Measurements from ENCODE around the gene TAF4.

The TAF4 gene

GRCh38 chr20:61936701-61937131 is 129.0 kb downstream of the TAF4 start:
- no peak overlapping the region for H3K4me2 ChIP-seq
- H3K4me1 ChIP-seq = no peaks in the 10 kb centered on the region
- H4K20me1 ChIP-seq = no peaks in the 10 kb centered on the region
- no peak for TF ChIP-seq Cebpa-rat (IDR thresholded peaks at IDR 0.05)
- no peak overlapping the region for H3K9ac ChIP-seq
- no peak overlapping the region for H3K27ac ChIP-seq
- no peak overlapping the region for H3K4me3 ChIP-seq
- H3K36me3 ChIP-seq = no peaks in the 10 kb centered on the region
- no peaks in the 10 kb centered on the region for H3K9me3 ChIP-seq
- H3K27me3 ChIP-seq = no peaks in the 10 kb centered on the region

- Histone ChIP-seq H3K4me1 (no peaks in the 10 kb centered on the region), H3K4me2 (no peak overlapping the region), H3K9ac (no peak overlapping the region), H3K9me3 (no peaks in the 10 kb centered on the region), H3K36me3 (no peaks in the 10 kb centered on the region), H3K4me3 (no peak overlapping the region), H4K20me1 (no peaks in the 10 kb centered on the region), H3K27me3 (no peaks in the 10 kb centered on the region), H3K27ac (no peak overlapping the region)
- TF ChIP-seq Cebpa-rat (IDR thresholded peaks at IDR 0.05) = no peak
These were observed 129.6 kb downstream of the TAF4 start for GRCh38 chr20:61935926-61936700.

- Histone ChIP-seq H3K9ac (no peak overlapping the region), H3K9me3 (no peaks in the 10 kb centered on the region), H3K27ac (no peak overlapping the region), H3K4me1 (no peaks in the 10 kb centered on the region), H4K20me1 (no peaks in the 10 kb centered on the region), H3K36me3 (no peaks in the 10 kb centered on the region), H3K4me3 (no peak overlapping the region), H3K4me2 (no peak overlapping the region), H3K27me3 (no peaks in the 10 kb centered on the region)
- no peak for TF ChIP-seq Cebpa-rat (IDR thresholded peaks at IDR 0.05)
These were observed 130.8 kb downstream of the TAF4 start for GRCh38 chr20:61934716-61935530.

- no peak for TF ChIP-seq Cebpa-rat (IDR thresholded peaks at IDR 0.05)
- no peaks in the 10 kb centered on the region for H3K9me3 ChIP-seq
- H3K4me3 ChIP-seq = no peak overlapping the region
- no peak overlapping the region for H3K4me2 ChIP-seq
- H3K4me1 ChIP-seq = no peaks in the 10 kb centered on the region
- H3K27me3 ChIP-seq = no peaks in the 10 kb centered on the region
- no peaks in the 10 kb centered on the region for H3K36me3 ChIP-seq
- H3K9ac ChIP-seq = no peak overlapping the region
- H4K20me1 ChIP-seq = no peaks in the 10 kb centered on the region
- no peak overlapping the region for H3K27ac ChIP-seq
These were observed 131.5 kb downstream of the TAF4 start for GRCh38 chr20:61933951-61934715.

GRCh38 chr20:61933481-61933950 is 132.2 kb downstream of the TAF4 start:
- Histone ChIP-seq H3K9ac (no peak overlapping the region), H4K20me1 (no peaks in the 10 kb centered on the region), H3K4me2 (no peak overlapping the region), H3K9me3 (no peaks in the 10 kb centered on the region), H3K4me1 (peaks cover 2% of the 10 kb centered on the region; the same call in 1 of the 2 replicates), H3K36me3 (no peaks in the 10 kb centered on the region), H3K27me3 (no peaks in the 10 kb centered on the region), H3K4me3 (no peak overlapping the region), H3K27ac (no peak overlapping the region)
- no peak for TF ChIP-seq Cebpa-rat (IDR thresholded peaks at IDR 0.05)

- Histone ChIP-seq H3K9me3 (no peaks in the 10 kb centered on the region), H3K4me3 (no peak overlapping the region)
- no peak for TF ChIP-seq Cebpa-rat (IDR thresholded peaks at IDR 0.05)
These were observed 132.8 kb downstream of the TAF4 start for GRCh38 chr20:61932711-61933480.

GRCh38 chr20:61932199-61932592 is 133.5 kb downstream of the TAF4 start:
- Histone ChIP-seq H3K9me3 (no peaks in the 10 kb centered on the region), H3K4me3 (no peak overlapping the region), H3K27ac (no peak overlapping the region), H3K4me1 (peaks cover 5% of the 10 kb centered on the region; the same call in 1 of the 2 replicates), H4K20me1 (no peaks in the 10 kb centered on the region), H3K36me3 (no peaks in the 10 kb centered on the region), H3K27me3 (no peaks in the 10 kb centered on the region), H3K9ac (no peak overlapping the region), H3K4me2 (no peak overlapping the region)
- no peak for TF ChIP-seq Cebpa-rat (IDR thresholded peaks at IDR 0.05)

More at GRCh38 chr20:61932711-61933480, 132.8 kb downstream of the TAF4 start:
- Histone ChIP-seq H3K36me3 (no peaks in the 10 kb centered on the region), H3K27ac (no peak overlapping the region), H4K20me1 (no peaks in the 10 kb centered on the region), H3K4me2 (no peak overlapping the region), H3K4me1 (peaks cover 5% of the 10 kb centered on the region; the same call in 1 of the 2 replicates), H3K27me3 (no peaks in the 10 kb centered on the region), H3K9ac (no peak overlapping the region)

GRCh38 chr20:61931476-61932198 is 134.0 kb downstream of the TAF4 start:
- Histone ChIP-seq H3K9ac (no peak overlapping the region), H3K36me3 (no peaks in the 10 kb centered on the region), H3K4me2 (no peak overlapping the region), H3K27me3 (no peaks in the 10 kb centered on the region), H4K20me1 (no peaks in the 10 kb centered on the region), H3K4me1 (peaks cover 5% of the 10 kb centered on the region; the same call in 1 of the 2 replicates), H3K27ac (no peak overlapping the region), H3K9me3 (no peaks in the 10 kb centered on the region), H3K4me3 (no peak overlapping the region)
- no peak for TF ChIP-seq Cebpa-rat (IDR thresholded peaks at IDR 0.05)

Data from BLaER1 (cell line).